Upper lobe of left lung (tissue), 4 donors: ENCODE data around the gene FLNB.
"Not testable (repeated sequence)": the region's sequence is repeated elsewhere in the genome, so short reads cannot be mapped to it uniquely, and the experiment has no call there.

ENCODE experiments used
- EP300 ChIP-seq, 4 donors: sonication (generic); formaldehyde crosslinking; IDR thresholded peaks; one replicate each; pipeline ENCODE4 v1.5.1; 2017; ENCODE audit warnings: antibody characterized with exemption in 4 of 4, control low read depth in 2 of 4
- POLR2A ChIP-seq, 4 donors: fragments of 450-650 bp; IDR thresholded peaks; one replicate each; pipeline ENCODE4 v1.5.1; 2016 to 2017; ENCODE audit warnings: antibody characterized with exemption in 4 of 4, mild to moderate bottlenecking in 2 of 4
- POLR2AphosphoS5 ChIP-seq, 2 donors: sonication (generic); formaldehyde crosslinking; IDR thresholded peaks; one replicate each; pipeline ENCODE4 v1.5.1; 2017; ENCODE audit warnings: antibody characterized with exemption in 2 of 2
- TF ChIP-seq, protein P1 (sequence below), 6 experiments: fragments of 450-650 bp in 4 of 6; fragments of 200-600 bp in 2 of 6; sonication (generic) in 2 of 6; IDR thresholded peaks; one replicate each; pipeline ENCODE4 v1.5.1; 2016 to 2019; ENCODE audit warnings: antibody characterized with exemption in 6 of 6

DNA sequence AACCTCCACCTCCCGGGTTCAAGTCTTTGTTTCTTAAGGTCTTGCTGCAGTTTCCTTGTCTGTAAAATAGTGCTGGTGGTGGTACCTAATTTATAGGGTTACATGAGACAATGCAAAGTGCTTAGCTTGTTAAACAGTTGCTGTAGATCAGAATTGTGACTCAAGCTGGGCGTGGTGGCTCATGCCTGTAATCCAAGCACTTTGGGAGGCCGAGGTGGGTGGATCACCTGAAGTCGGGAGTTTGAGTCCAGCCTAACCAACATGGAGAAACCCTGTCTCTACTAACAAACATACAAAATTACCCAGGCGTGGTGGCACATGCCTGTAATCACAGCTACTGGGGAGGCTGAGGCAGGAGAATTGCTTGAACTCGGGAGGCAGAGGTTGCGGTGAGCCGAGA lies 19.0 kb upstream of the FLNB start:
- TF ChIP-seq, protein P1, sequence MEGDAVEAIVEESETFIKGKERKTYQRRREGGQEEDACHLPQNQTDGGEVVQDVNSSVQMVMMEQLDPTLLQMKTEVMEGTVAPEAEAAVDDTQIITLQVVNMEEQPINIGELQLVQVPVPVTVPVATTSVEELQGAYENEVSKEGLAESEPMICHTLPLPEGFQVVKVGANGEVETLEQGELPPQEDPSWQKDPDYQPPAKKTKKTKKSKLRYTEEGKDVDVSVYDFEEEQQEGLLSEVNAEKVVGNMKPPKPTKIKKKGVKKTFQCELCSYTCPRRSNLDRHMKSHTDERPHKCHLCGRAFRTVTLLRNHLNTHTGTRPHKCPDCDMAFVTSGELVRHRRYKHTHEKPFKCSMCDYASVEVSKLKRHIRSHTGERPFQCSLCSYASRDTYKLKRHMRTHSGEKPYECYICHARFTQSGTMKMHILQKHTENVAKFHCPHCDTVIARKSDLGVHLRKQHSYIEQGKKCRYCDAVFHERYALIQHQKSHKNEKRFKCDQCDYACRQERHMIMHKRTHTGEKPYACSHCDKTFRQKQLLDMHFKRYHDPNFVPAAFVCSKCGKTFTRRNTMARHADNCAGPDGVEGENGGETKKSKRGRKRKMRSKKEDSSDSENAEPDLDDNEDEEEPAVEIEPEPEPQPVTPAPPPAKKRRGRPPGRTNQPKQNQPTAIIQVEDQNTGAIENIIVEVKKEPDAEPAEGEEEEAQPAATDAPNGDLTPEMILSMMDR (IDR thresholded peaks at IDR 0.05): not testable (repeated sequence)
- not testable (repeated sequence) for TF ChIP-seq POLR2A, EP300, POLR2AphosphoS5 (IDR thresholded peaks at IDR 0.05)
